Renal cortex interstitium (tissue), 11 donors: Measurements from ENCODE around the gene LIPG. TPM values are rescaled to one million over a fixed set of nuclear protein-coding genes. Genes with fewer than 3 reads are reported as not detected.

Experiments
- DNase-seq, 11 donors: peaks; one replicate each; pipeline ENCODE4 v3.0.0-alpha.2; 2013; ENCODE audit warnings: low read depth in 9 of 11, low spot score in 4 of 11; ENCODE audit errors: extremely low read depth in 1 of 11
- polyA plus RNA-seq, 3 donors: library from polyadenylated mRNA; unstranded; fragments of 120-200 nt; gene quantifications; one replicate each; pipeline ENCODE4 v1.2.1, GENCODE V29; 2013; ENCODE audit not compliant: insufficient read length in 3 of 3

LIPG gene
- polyA plus RNA-seq, 3 donors, result 43.0 to 63.7 (median 44.1) TPM

GRCh38 chr18:49531678-49532153 is 30.1 kb upstream of the LIPG start:
- no peak for DNase-seq

DNA sequence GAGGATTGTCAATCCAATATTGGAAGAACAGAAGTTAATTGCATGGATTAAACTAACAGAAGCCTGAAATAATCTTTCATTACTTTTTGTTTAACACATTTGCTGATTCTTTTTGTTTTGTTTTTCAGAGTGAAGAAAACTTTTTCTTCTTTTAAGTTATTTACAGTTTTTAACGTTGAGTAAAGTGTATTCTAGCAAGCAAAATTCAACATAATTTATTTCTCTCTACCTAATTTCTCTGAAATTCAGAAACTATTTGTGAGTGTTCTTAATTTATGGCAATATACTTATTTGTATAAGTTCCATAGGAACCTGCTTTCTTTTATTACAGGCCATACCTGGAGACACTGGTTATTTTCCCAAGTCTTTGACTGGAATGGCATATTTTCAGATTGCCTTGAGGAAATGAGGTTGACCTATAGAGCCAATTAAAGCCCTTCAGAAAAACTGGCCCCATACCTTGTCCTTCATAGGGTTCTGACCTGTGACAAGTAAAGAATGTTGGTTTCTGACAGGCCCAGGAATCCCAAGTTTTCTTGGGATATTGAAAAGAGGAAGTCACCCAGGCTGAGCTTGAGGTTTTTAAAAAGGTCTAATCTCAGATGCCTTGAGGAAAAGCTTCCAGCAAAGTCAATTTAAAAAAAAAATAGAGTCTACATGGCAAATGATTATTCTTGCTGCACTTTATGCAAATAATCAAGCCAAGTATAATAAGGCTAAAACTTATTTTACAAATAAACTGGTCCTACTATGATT is 26.8 kb upstream of the LIPG start:
- DNase-seq, result no peak

DNA sequence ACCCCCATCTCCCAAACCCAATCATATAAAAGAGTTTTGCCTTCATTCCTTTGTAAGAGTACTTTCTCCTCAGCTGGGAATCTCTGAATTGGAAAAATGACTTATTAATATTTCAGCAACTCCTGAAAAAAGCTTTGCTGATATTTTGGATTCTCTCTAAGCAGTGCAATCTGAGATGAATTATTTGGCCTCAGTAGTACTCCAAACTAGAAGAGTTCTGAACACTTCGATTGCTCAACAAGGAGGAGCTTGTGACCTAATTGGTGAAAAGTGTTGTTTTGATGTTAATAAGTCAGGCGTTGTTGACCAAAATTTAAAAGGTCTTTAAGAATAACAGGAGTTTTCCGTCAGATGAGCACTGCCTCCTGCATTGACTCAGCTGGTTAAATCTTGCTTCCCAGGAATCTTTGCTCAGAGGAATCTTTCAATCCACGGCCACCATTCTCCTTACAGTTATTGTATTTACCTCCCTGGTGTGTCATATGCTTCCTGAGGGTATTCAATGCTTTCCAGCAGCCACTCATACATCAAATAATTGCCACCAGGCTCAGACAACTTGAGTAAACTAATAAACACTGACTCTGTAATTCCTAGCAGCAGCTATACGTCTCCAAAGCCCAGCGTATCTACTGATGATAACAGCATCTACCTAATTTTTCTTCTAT is 24.5 kb upstream of the LIPG start:
- no peak for DNase-seq

GRCh38 chr18:49544362-49544761 is 17.5 kb upstream of the LIPG start:
- no peak for DNase-seq

GRCh38 chr18:49546278-49546677 is 15.6 kb upstream of the LIPG start:
- no peak for DNase-seq

GRCh38 chr18:49546719-49547273 is 15.1 kb upstream of the LIPG start:
- no peak for DNase-seq

DNA sequence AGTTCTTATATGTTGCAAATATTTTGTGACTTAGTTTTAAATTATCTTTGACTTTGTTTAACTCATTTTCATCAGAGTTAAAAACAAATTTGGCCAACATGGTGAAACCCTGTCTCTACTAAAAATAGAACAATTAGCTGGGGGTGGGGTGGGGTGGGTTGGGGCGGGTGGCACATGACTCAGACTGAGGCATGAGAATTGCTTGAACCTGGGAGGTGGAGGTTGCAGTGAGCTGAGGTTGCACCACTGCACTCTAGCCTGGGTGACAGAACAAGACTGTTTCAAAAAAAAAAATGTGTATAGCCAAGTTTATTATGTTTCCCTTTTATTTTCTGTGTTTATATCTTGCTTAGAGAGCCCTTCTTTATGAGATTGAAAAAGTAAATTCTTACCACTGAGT is 14.2 kb upstream of the LIPG start:
- DNase-seq, result no peak

DNA sequence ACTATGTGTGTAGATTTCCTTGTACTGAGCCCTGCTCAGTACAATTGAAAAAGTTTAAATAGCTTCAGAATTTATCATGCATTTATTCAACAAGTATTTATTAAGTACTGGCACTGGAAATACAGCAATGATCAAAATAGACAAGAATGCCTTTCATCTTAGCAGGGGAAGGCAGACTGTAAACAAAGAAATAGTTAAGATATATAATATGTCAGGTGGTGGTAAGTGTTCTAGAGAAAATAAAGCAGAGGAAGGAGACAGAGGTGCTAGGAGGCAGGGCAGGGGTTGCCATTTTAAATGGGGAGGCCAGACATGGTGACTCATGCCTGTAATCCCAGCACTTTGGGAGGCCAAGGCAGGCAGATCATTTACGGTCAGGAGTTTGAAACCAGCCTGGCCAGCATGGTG is 13.6 kb upstream of the LIPG start:
- no peak for DNase-seq

DNA sequence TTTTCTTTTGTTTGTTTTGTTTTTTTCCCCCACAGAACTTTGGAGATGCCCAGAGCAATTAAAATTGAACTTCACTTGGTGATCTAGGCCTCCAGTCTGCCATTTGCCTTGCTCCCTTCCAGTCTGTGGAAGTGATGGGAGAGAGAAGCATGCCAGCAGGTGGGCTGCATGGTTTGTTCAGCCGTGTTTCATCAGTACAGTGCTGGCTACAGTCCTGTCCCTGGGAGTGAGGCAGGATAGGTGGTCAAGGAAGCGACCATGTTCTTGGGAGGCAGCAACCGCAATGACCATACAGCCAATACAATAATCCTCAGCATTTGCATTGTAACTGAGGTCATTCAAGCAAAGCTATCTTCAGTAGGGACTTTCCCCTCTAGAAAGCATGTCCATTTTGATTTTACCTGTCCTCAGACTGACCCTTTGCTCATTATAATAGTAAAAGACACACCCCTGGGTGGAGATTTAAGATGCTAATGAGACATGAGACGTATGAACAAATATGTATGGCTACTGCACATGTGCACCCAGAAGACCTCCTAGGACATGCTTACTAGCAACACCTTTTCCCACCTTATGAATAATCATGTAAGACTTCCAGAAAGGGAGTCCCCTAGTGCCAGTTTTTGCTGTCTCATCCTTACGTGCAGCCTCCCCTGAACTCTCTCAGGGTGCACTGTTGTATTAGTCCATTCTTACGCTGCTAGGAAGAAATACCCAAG is 11.1 kb upstream of the LIPG start:
- DNase-seq, result no peak

DNA sequence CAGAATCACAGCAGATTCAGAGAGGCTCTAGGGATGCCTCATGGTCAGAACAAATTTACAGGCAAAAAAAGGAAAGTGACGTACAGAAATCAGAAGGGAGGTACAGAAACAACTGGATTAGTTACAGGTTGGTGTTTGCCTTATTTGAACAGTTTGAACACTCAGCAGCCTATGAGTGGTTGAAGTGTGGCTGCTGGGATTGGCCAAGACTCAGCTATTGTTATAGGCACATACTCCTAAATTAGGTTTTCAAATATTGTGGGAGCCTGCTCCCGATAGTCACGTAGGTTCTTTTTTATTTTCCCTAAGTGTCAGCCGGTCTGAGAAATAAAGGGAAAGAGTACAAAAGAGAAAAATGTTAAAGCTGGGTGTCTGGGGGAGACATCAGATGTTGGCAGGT is 8.9 kb upstream of the LIPG start:
- DNase-seq, result no peak

- DNase-seq, result no peak
Observed at GRCh38 chr18:49555641-49556040, 6.2 kb upstream of the LIPG start.

- no peak for DNase-seq
Observed at GRCh38 chr18:49558356-49558755, 3.5 kb upstream of the LIPG start.

- DNase-seq, result peak in 1 of 11 donors; percentile 24
Observed at GRCh38 chr18:49559326-49559931, 2.4 kb upstream of the LIPG start.

GRCh38 chr18:49560277-49560623 is 1.6 kb upstream of the LIPG start:
- DNase-seq, result no peak

GRCh38 chr18:49560624-49561288 is 1.1 kb upstream of the LIPG start:
- peak; percentile 31 to 78 (median 60) for DNase-seq

- no peak for DNase-seq
Observed at GRCh38 chr18:49562481-49563129, 748 bp downstream of the LIPG start.

DNA sequence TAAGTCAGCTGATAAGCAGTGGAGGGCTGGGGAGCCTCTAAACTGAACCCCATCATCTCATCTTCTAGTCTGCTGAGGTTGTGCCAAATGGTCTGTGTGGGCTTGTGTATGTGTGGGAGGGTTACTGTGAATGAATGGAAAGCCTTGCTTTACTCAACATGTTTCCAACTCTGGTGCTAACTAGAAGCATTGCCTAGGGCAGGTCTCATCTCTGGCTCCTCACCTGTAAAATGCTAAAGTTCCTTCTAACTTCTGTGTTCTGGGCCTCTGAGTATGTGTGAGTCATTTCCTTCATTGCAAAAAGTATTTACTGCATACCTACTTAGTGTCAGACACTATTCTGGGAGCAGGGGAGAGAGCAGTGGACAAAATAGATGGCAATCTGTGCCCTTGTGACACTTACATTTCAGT is 1.3 kb downstream of the LIPG start:
- DNase-seq, result no peak

- no peak for DNase-seq
Observed at GRCh38 chr18:49563701-49564517, 2.1 kb downstream of the LIPG start.
